HCT116 (cell line): Measurements from ENCODE around the gene SRCAP.

Source experiments
- CEBPB ChIP-seq: IDR thresholded peaks from 2 replicates; pipeline ENCODE4 v1.6.1; 2012; ENCODE audit warnings: low read depth
- CTCF ChIP-seq, 3 experiments: fragments of 200-600 bp in 1 of 3; sonication (generic) in 1 of 3; IDR thresholded peaks in 2 of 3; conservative IDR thresholded peaks in 1 of 3; 2 replicates each; pipeline ENCODE4 v1.5.1; 2012 to 2017; ENCODE audit warnings: low read depth in 2 of 3, low read length in 2 of 3, antibody characterized with exemption in 1 of 3, borderline replicate concordance in 1 of 3, control low read depth in 1 of 3, mild to moderate bottlenecking in 1 of 3, mixed read lengths in 1 of 3, mixed run types in 1 of 3, moderate library complexity in 1 of 3; ENCODE audit not compliant: insufficient read depth in 1 of 3
- ELF1 ChIP-seq: IDR thresholded peaks from 2 replicates; pipeline ENCODE4 v1.6.1; 2012; ENCODE audit warnings: low read depth, borderline replicate concordance
- EZH2 ChIP-seq: fragments of 200-600 bp; sonication (generic); IDR thresholded peaks from 2 replicates; pipeline ENCODE4 v1.6.1; 2017; ENCODE audit warnings: antibody characterized with exemption, mixed run types
- EZH2phosphoT487 ChIP-seq: fragments of 200-600 bp; IDR thresholded peaks from 2 replicates; pipeline ENCODE4 v1.6.1; 2018; ENCODE audit warnings: antibody characterized with exemption, borderline replicate concordance
- POLR2A ChIP-seq: IDR thresholded peaks from 2 replicates; pipeline ENCODE4 v1.7.0; 2011; ENCODE audit warnings: borderline replicate concordance; ENCODE audit not compliant: insufficient read depth, insufficient read length; ENCODE audit errors: extremely low read depth
- POLR2AphosphoS5 ChIP-seq: IDR thresholded peaks from 2 replicates; pipeline ENCODE4 v1.6.1; 2011; ENCODE audit warnings: mild to moderate bottlenecking, low read depth, low read length, moderate library complexity
- TCF7L2 ChIP-seq: IDR thresholded peaks from 2 replicates; pipeline ENCODE4 v1.7.0; 2011; ENCODE audit warnings: borderline replicate concordance, inconsistent platforms; ENCODE audit not compliant: insufficient read depth, insufficient read length; ENCODE audit errors: extremely low read depth

GRCh38 chr16:30728899-30729672 lies 30.1 kb downstream of the SRCAP start:
- TF ChIP-seq CTCF (IDR thresholded peaks at IDR 0.05 in 2 of 3, conservative IDR thresholded peaks at IDR 0.05 in 1 of 3; ENCODE audit: borderline replicate concordance in 1 of 3, insufficient read depth in 1 of 3, low read depth in 2 of 3, low read length in 2 of 3) (no peak), ELF1 (no peak), POLR2A (no peak), POLR2AphosphoS5 (no peak), EZH2phosphoT487 (no peak), EZH2 (no peak), CEBPB (no peak), TCF7L2 (no peak)
